H9 (cell line): Measurements from ENCODE around the gene PFN1. TPM values are rescaled to one million over a fixed set of nuclear protein-coding genes. Genes with fewer than 3 reads are reported as not detected.

Experiments used
- DNase-seq: peaks from one replicate; pipeline ENCODE4 v3.0.0-alpha.2; 2017
- H2AFZ ChIP-seq: one replicate; pipeline ENCODE4 v1.6.1; 2013; ENCODE audit warnings: mild to moderate bottlenecking, low read length, control low read depth, moderate library complexity
- H2AK5ac ChIP-seq: 2 replicates; pipeline ENCODE4 v1.6.1; 2013; ENCODE audit warnings: low read length, control low read depth, mixed read lengths; ENCODE audit not compliant: insufficient read length
- H2BK120ac ChIP-seq: one replicate; pipeline ENCODE4 v1.6.1; 2013; ENCODE audit warnings: low read depth, mild to moderate bottlenecking, low read length, control low read depth, inconsistent platforms; ENCODE audit not compliant: poor library complexity, severe bottlenecking
- H2BK12ac ChIP-seq: 2 replicates; pipeline ENCODE4 v1.6.1; 2013; ENCODE audit warnings: low read length, control low read depth, mixed read lengths, low read depth; ENCODE audit not compliant: insufficient read length
- H2BK15ac ChIP-seq: 2 replicates; pipeline ENCODE4 v1.6.1; 2013; ENCODE audit warnings: low read depth, low read length, control low read depth
- H2BK20ac ChIP-seq: one replicate; pipeline ENCODE4 v1.6.1; 2013; ENCODE audit warnings: low read depth, mild to moderate bottlenecking, low read length, control low read depth, inconsistent platforms; ENCODE audit not compliant: poor library complexity, severe bottlenecking
- H2BK5ac ChIP-seq: 2 replicates; pipeline ENCODE4 v1.6.1; 2013; ENCODE audit warnings: low read length, control low read depth, mixed read lengths; ENCODE audit not compliant: insufficient read length
- H3K14ac ChIP-seq: 2 replicates; pipeline ENCODE4 v1.6.1; 2013; ENCODE audit warnings: low read length, control low read depth; ENCODE audit not compliant: insufficient read depth
- H3K18ac ChIP-seq: 2 replicates; pipeline ENCODE4 v1.6.1; 2013; ENCODE audit warnings: low read depth, mild to moderate bottlenecking, mixed read lengths, low read length, control low read depth; ENCODE audit not compliant: insufficient read length
- H3K23ac ChIP-seq: 2 replicates; pipeline ENCODE4 v1.6.1; 2013; ENCODE audit warnings: low read length, control low read depth, mixed read lengths, low read depth; ENCODE audit not compliant: insufficient read length
- H3K23me2 ChIP-seq: 2 replicates; pipeline ENCODE4 v1.6.1; 2013; ENCODE audit warnings: low read depth, mild to moderate bottlenecking, mixed read lengths, low read length, control low read depth; ENCODE audit not compliant: insufficient read length, poor library complexity, severe bottlenecking
- H3K27ac ChIP-seq: 2 replicates; pipeline ENCODE4 v1.5.1; 2013; ENCODE audit warnings: low read length, control low read depth, mixed read lengths, low read depth; ENCODE audit not compliant: insufficient read length
- H3K27me3 ChIP-seq: 2 replicates; pipeline ENCODE4 v1.6.1; 2013; ENCODE audit warnings: low read length, control low read depth, inconsistent platforms; ENCODE audit not compliant: insufficient read depth
- H3K4ac ChIP-seq: 2 replicates; pipeline ENCODE4 v1.6.1; 2013; ENCODE audit warnings: low read depth, mild to moderate bottlenecking, control low read depth, inconsistent platforms, low read length, moderate library complexity
- H3K4me1 ChIP-seq: 2 replicates; pipeline ENCODE4 v1.6.1; 2013; ENCODE audit warnings: low read length, control low read depth, inconsistent platforms; ENCODE audit not compliant: insufficient read depth
- H3K4me2 ChIP-seq: 2 replicates; pipeline ENCODE4 v1.6.1; 2013; ENCODE audit warnings: low read length, control low read depth, mixed read lengths; ENCODE audit not compliant: insufficient read length, insufficient read depth
- H3K56ac ChIP-seq: 2 replicates; pipeline ENCODE4 v1.6.1; 2013; ENCODE audit warnings: low read depth, mild to moderate bottlenecking, mixed read lengths, low read length, control low read depth; ENCODE audit not compliant: insufficient read length
- H3K79me1 ChIP-seq: 2 replicates; pipeline ENCODE4 v1.6.1; 2013; ENCODE audit warnings: low read depth, mild to moderate bottlenecking, moderate library complexity, low read length, control low read depth, inconsistent platforms; ENCODE audit not compliant: insufficient read depth, poor library complexity, severe bottlenecking
- H3K79me2 ChIP-seq: 2 replicates; pipeline ENCODE4 v1.6.1; 2013; ENCODE audit warnings: low read length, control low read depth, inconsistent platforms; ENCODE audit not compliant: insufficient read depth
- H3K9ac ChIP-seq: 2 replicates; pipeline ENCODE4 v1.6.1; 2013; ENCODE audit warnings: low read length, control low read depth, mixed read lengths; ENCODE audit not compliant: insufficient read length; ENCODE audit errors: extremely low read depth
- H3K9me3 ChIP-seq: one replicate; pipeline ENCODE4 v1.6.1; 2013; ENCODE audit warnings: low read depth, low read length, inconsistent platforms; ENCODE audit not compliant: control insufficient read depth
- H3T11ph ChIP-seq: one replicate; pipeline ENCODE4 v1.6.1; 2013; ENCODE audit warnings: mild to moderate bottlenecking, low read length, control low read depth, inconsistent platforms
- H4K20me1 ChIP-seq: one replicate; pipeline ENCODE4 v1.6.1; 2013; ENCODE audit not compliant: control insufficient read depth, insufficient read length, insufficient read depth
- H4K5ac ChIP-seq: 2 replicates; pipeline ENCODE4 v1.6.1; 2013; ENCODE audit warnings: low read depth, mild to moderate bottlenecking, mixed read lengths, low read length, control low read depth; ENCODE audit not compliant: insufficient read length
- H4K8ac ChIP-seq: replicated peaks from 2 replicates; pipeline ENCODE4 v1.6.1; 2013; ENCODE audit warnings: low read length, control low read depth, mixed read lengths, low read depth; ENCODE audit not compliant: insufficient read length
- H4K91ac ChIP-seq: 2 replicates; pipeline ENCODE4 v1.6.1; 2013; ENCODE audit warnings: low read depth, mild to moderate bottlenecking, moderate library complexity, mixed read lengths, low read length, control low read depth; ENCODE audit not compliant: insufficient read length
- H3K27ac Mint-ChIP-seq, 3 experiments: 2 replicates in 2 of 3; 3 replicates in 1 of 3; pipeline ENCODE4 v1.8.0; 2020 to 2021; ENCODE audit warnings: mixed read lengths in 3 of 3, mild to moderate bottlenecking in 1 of 3, moderate library complexity in 1 of 3
- H3K27me3 Mint-ChIP-seq: 2 replicates; pipeline ENCODE4 v1.8.0; 2021; ENCODE audit warnings: low read depth, mild to moderate bottlenecking, moderate library complexity, mixed read lengths
- H3K36me3 Mint-ChIP-seq, 3 experiments: 2 replicates in 2 of 3; 3 replicates in 1 of 3; pipeline ENCODE4 v1.8.0; 2020 to 2021; ENCODE audit warnings: low read depth in 3 of 3, mixed read lengths in 3 of 3; ENCODE audit not compliant: insufficient read depth in 1 of 3
- H3K4me1 Mint-ChIP-seq, 2 experiments: 2 replicates each; pipeline ENCODE4 v1.8.0; 2020; ENCODE audit warnings: mixed read lengths in 2 of 2
- H3K4me3 Mint-ChIP-seq, 2 experiments: 2 replicates in 1 of 2; 3 replicates in 1 of 2; pipeline ENCODE4 v1.8.0; 2020 to 2021; ENCODE audit warnings: mild to moderate bottlenecking in 2 of 2, mixed read lengths in 2 of 2, moderate library complexity in 1 of 2
- H3K9me3 Mint-ChIP-seq, 2 experiments: 2 replicates in 1 of 2; 3 replicates in 1 of 2; pipeline ENCODE4 v1.8.0; 2020; ENCODE audit warnings: mild to moderate bottlenecking in 2 of 2, mixed read lengths in 2 of 2, moderate library complexity in 1 of 2
- CTCF ChIP-seq: fragments of 200-600 bp; sonication (generic); conservative IDR thresholded peaks from 3 replicates; pipeline ENCODE4 v1.8.0; 2021; ENCODE audit warnings: antibody characterized with exemption, mild to moderate bottlenecking
- WGBS: extraction: QIAGEN DNeasy Blood & Tissue Kit; methylation state at CpG from one replicate; pipeline ENCODE4 v1.1.7; 2013; ENCODE audit warnings: missing lambda C conversion rate, low lambda C conversion rate, mixed read lengths; ENCODE audit not compliant: insufficient read length; ENCODE audit errors: extremely low coverage; 5-methylcytosine and 5-hydroxymethylcytosine counted together
- long read RNA-seq: library from polyadenylated mRNA; unstranded; transcript quantifications from one replicate; pipeline ENCODE4 v2.0.0, GENCODE V29; 2020
- total RNA-seq: library from RNA; stranded (reverse); gene quantifications from 2 replicates; pipeline ENCODE4 v1.2.1, GENCODE V29; 2021

PFN1 gene
- 1,149 and 1,217 TPM in 2 replicates for total RNA-seq
- long read RNA-seq, transcript PFN1-201 (3 exons, 1,291 nt), result major isoform, 712 of 727 reads
- long read RNA-seq, partial matches to known transcripts, result 4 of 727 reads
- long read RNA-seq, other reads (novel, unspliced or antisense), result 8 of 727 reads

GRCh38 chr17:4948166-4948930 lies at the start of gene PFN1:
Gene PFN1 (minus strand): TSS chr17:4948530. CDS start chr17:4948394, 136 bp downstream.
- H3K9me3 ChIP-seq, result no peaks in the 10 kb centered on the region
- Mint-ChIP-seq H3K36me3 (peaks cover 21 to 41% (median 33%) of the 10 kb centered on the region in 3 experiments), H3K4me3 (peak within 1 kb of the TSS; percentile 95 to 100), H3K27ac (peak within 1 kb of the TSS; percentile 98 to 100 (median 100)), H3K9me3 (peaks cover 0 to 2% of the 10 kb centered on the region in 2 experiments; a peak in 2 of 5 replicates), H3K4me1 (peaks cover 38 to 40% of the 10 kb centered on the region in 2 experiments), H3K27me3 (peaks cover 5% of the 10 kb centered on the region)
- H4K20me1 ChIP-seq, result no peaks in the 10 kb centered on the region
- H2AK5ac ChIP-seq, result no peak within 1 kb of the TSS
- no peak within 1 kb of the TSS for H2BK12ac ChIP-seq
- peaks cover 13% of the 10 kb centered on the region; the same call in 1 of the 2 replicates for H3K79me2 ChIP-seq
- peak within 1 kb of the TSS; percentile 72 for H3K4me2 ChIP-seq
- no peak within 1 kb of the TSS for H4K8ac ChIP-seq
- H2BK15ac ChIP-seq, result no peak within 1 kb of the TSS
- no peak within 1 kb of the TSS for H2AFZ ChIP-seq
- no peak for TF ChIP-seq CTCF
- H3K18ac ChIP-seq, result peak within 1 kb of the TSS; percentile 85
- peak; percentile 94 for DNase-seq
- H4K5ac ChIP-seq, result no peak within 1 kb of the TSS
- no peak within 1 kb of the TSS for H3T11ph ChIP-seq
- peaks cover 4% of the 10 kb centered on the region for H3K79me1 ChIP-seq
- no peaks in the 10 kb centered on the region for H3K27me3 ChIP-seq
- peak within 1 kb of the TSS; percentile 94 for H3K9ac ChIP-seq
- peaks cover 4% of the 10 kb centered on the region; the same call in 1 of the 2 replicates for H3K4me1 ChIP-seq
- H2BK20ac ChIP-seq, result no peak within 1 kb of the TSS
- peaks cover 23% of the 10 kb centered on the region for H3K23me2 ChIP-seq
- no peak within 1 kb of the TSS for H3K23ac ChIP-seq
- peak within 1 kb of the TSS; percentile 78 for H3K27ac ChIP-seq
- no peak within 1 kb of the TSS for H2BK5ac ChIP-seq
- H2BK120ac ChIP-seq, result no peak within 1 kb of the TSS
- no peak within 1 kb of the TSS for H4K91ac ChIP-seq
- peak within 1 kb of the TSS; percentile 96 for H3K14ac ChIP-seq
- no peak within 1 kb of the TSS for H3K56ac ChIP-seq
- WGBS, result no CpG with 5 or more reads among the region's 59 CpGs
- no peak within 1 kb of the TSS; the same call in 1 of the 2 replicates for H3K4ac ChIP-seq
